Left renal cortex interstitium (tissue), 4 donors: ENCODE data around the gene KMT2C. TPM values are rescaled to one million over a fixed set of nuclear protein-coding genes. Genes with fewer than 3 reads are reported as not detected.
"Not testable (repeated sequence)": the region's sequence is repeated elsewhere in the genome, so short reads cannot be mapped to it uniquely, and the experiment has no call there.

Experiments used
- DNase-seq, 4 donors: peaks; one replicate each; pipeline ENCODE4 v3.0.0-alpha.2; 2013; ENCODE audit warnings: low read depth in 4 of 4, low spot score in 2 of 4, missing footprints in 1 of 4
- polyA plus RNA-seq, 4 donors: library from polyadenylated mRNA; unstranded; fragments of 120-200 nt; gene quantifications; one replicate each; pipeline ENCODE4 v1.2.1, GENCODE V29; 2013; ENCODE audit not compliant: insufficient read length in 4 of 4

The KMT2C gene
- polyA plus RNA-seq, 4 donors, result 27.7 to 46.5 (median 39.0) TPM

GRCh38 chr7:152365982-152366603, 69.7 kb downstream of the KMT2C start:
- no peak for DNase-seq

GRCh38 chr7:152363798-152364197, 72.0 kb downstream of the KMT2C start:
- DNase-seq, result no peak

GRCh38 chr7:152362128-152362926, 73.5 kb downstream of the KMT2C start:
- no peak for DNase-seq

- DNase-seq, result no peak
These were observed 80.2 kb downstream of the KMT2C start for GRCh38 chr7:152355474-152356057.

- DNase-seq, result no peak
These were observed 81.7 kb downstream of the KMT2C start for GRCh38 chr7:152354061-152354460.

GRCh38 chr7:152353281-152353680, 82.5 kb downstream of the KMT2C start:
- DNase-seq, result not testable (repeated sequence)

GRCh38 chr7:152351747-152352146, 84.1 kb downstream of the KMT2C start:
- DNase-seq, result not testable (repeated sequence)

- no peak for DNase-seq
These were observed 84.6 kb downstream of the KMT2C start for GRCh38 chr7:152351168-152351567.

GRCh38 chr7:152347888-152348287, 87.9 kb downstream of the KMT2C start:
- no peak for DNase-seq

- no peak for DNase-seq
These were observed 91.5 kb downstream of the KMT2C start for GRCh38 chr7:152344253-152344652.

GRCh38 chr7:152342796-152343195, 93.0 kb downstream of the KMT2C start:
- no peak for DNase-seq

- no peak for DNase-seq
These were observed 93.9 kb downstream of the KMT2C start for GRCh38 chr7:152341914-152342236.

GRCh38 chr7:152341039-152341913, 94.5 kb downstream of the KMT2C start:
- DNase-seq, result peak in 2 of 4 donors; percentile 13 to 15

GRCh38 chr7:152340161-152340560, 95.6 kb downstream of the KMT2C start:
- DNase-seq, result no peak

GRCh38 chr7:152338561-152338960, 97.2 kb downstream of the KMT2C start:
- DNase-seq, result no peak

GRCh38 chr7:152336754-152337368, 98.9 kb downstream of the KMT2C start:
- DNase-seq, result peak in 1 of 4 donors; percentile 23

GRCh38 chr7:152335900-152336571, 99.8 kb downstream of the KMT2C start:
- no peak for DNase-seq

- DNase-seq, result no peak
These were observed 102.7 kb downstream of the KMT2C start for GRCh38 chr7:152333134-152333533.

- DNase-seq, result no peak
These were observed 105.0 kb downstream of the KMT2C start for GRCh38 chr7:152330827-152331226.

- no peak for DNase-seq
These were observed 106.3 kb downstream of the KMT2C start for GRCh38 chr7:152329469-152329868.
